ENCODE data around the gene OR2H2.

OR2H2 gene

DNA sequence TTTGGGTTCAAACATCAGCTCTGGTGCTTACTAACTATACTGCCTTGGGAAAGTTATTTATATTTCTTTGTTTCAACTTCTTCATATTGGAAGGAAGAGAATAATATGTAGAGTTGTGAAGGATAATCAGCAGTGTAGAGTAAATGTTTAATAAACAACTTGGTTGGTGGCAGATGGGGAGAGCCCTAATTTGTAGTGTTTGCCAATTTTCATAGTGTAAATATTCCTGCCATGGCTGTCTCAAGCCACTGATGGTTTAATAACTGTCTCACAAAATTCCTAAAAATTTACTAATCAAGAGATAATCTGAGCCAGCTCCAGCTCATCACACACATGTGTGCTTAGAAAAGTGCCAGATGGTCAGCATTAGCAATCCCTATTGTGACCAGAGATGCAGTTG is at the start of gene OR2H2:
TSS of gene OR2H2 (plus strand) at position 301 of the 400 bp plus-strand sequence. CDS start 2,824 bp downstream, outside the sequence.
- DNase-seq = no peak

DNA sequence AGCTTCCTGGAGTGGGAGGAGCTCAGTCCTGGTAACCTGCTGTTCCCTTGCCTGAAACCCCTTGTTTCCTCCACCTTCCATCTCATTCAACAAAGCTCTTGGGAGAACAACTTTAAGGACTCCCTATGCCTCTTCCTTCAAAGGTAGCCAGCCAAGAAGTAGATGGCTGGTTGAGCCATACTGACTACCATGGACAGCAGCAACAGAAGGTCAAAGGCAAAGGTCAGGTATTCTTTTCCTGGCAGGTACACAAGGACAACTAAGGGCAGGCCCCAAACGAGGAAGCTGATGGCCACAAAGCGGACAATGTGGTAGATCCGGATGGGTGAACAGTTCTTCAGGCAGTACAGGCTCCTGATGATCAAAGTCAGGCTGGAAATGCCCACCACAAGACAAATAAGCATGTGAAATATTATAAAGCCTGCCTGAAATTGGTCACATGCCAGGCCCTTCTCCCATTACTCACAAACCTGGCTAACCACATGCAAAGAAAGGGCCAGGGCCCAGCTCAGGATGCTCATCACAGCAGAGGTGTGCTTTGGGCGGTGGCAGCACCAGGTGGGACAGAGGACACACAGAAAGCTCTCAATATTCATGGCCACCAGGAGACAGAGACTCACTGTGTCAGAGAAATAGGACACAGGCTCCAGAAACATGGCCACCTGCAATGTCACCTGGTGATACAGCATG is 47.1 kb upstream of the OR2H2 start:
- no peak for DNase-seq

DNA sequence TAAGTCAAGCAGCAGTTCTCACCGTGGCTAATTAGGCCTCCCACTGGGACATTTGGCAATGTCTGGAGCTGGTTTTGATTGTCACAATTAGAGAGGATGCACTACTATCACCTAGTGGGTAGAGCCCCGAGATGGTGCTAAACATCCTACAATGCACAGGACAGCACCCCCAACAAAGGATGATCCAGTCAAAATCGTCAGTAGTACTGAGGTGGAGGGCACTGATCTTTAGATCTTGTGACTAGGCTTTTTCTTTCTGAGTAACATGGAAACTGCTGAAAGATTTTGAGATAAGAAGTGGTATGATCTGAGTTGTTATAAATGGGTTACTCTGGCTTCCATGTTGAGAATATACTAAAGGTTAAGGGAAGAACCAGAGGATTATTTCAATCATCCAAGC is 37.3 kb upstream of the OR2H2 start:
- DNase-seq = no peak

DNA sequence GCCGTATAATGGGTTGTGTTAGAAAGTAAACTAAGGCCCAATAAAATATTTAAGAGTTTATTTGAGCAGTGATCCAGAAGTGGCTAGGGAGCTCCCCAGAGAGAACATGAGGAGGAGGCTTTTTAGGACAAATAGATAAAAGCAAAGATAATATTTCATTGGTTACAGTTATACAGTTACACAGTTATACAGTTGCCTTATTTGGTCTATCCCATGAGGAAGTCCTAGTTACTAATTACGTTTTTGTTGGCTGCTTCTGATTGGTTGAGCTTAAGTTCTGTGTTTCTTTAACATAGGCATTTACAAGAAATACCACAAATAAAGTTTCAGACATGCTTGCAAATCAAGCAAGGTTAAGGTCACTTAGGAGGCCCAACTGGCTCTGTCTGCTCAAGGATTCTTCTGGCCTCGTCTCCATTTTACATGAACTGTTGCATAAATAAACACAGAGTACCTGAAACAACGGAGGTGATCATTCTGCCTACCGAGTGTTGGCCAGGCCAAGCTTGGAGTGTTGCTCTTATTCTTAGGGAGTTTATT is 32.3 kb upstream of the OR2H2 start:
- DNase-seq = no peak

DNA sequence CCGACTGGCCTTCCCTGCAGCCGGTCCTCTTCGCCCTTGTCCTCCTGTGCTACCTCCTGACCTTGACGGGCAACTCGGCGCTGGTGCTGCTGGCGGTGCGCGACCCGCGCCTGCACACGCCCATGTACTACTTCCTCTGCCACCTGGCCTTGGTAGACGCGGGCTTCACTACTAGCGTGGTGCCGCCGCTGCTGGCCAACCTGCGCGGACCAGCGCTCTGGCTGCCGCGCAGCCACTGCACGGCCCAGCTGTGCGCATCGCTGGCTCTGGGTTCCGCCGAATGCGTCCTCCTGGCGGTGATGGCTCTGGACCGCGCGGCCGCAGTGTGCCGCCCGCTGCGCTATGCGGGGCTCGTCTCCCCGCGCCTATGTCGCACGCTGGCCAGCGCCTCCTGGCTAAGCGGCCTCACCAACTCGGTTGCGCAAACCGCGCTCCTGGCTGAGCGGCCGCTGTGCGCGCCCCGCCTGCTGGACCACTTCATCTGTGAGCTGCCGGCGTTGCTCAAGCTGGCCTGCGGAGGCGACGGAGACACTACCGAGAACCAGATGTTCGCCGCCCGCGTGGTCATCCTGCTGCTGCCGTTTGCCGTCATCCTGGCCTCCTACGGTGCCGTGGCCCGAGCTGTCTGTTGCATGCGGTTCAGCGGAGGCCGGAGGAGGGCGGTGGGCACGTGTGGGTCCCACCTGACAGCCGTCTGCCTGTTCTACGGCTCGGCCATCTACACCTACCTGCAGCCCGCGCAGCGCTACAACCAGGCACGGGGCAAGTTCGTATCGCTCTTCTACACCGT is 31.5 kb upstream of the OR2H2 start:
- no peak for DNase-seq

DNA sequence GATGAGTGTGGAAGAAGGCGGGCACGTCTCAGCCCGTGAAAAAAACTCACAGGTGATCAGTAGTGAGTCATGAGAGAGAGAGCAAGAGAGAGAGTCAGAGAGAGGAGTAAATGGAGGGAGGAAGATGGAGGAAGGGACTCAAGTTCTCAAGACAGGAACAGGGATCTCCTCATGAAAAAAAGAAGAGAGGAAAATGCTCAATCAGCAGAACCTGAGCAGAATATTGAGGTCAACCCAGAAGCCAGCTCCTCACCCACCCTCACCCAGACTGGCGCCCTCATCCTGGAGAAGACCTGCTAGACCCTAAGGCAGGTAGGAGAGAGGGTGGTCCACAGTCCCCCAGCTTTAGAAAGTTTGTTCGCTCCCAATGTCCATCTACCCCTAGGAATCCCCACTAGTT is 30.2 kb upstream of the OR2H2 start:
- DNase-seq = no peak

DNA sequence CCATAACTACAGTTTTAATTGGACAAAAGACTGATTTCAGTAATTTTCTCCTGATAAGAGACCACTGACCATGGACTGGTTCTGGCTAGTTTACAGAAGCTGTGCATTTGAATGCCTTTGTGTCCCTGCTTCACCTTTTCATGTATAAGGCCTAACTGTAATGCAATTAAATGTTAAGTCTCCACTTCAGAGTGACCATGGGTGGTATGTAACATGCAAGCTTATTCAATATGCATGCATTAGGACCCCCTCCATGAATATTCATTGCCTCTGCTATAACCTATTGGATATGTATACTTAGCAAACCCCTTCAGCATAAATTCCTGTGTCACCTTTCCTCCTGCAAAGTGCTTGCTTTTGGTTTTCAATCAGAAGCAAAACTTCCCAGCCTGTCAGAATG is 27.6 kb upstream of the OR2H2 start:
- no peak for DNase-seq

DNA sequence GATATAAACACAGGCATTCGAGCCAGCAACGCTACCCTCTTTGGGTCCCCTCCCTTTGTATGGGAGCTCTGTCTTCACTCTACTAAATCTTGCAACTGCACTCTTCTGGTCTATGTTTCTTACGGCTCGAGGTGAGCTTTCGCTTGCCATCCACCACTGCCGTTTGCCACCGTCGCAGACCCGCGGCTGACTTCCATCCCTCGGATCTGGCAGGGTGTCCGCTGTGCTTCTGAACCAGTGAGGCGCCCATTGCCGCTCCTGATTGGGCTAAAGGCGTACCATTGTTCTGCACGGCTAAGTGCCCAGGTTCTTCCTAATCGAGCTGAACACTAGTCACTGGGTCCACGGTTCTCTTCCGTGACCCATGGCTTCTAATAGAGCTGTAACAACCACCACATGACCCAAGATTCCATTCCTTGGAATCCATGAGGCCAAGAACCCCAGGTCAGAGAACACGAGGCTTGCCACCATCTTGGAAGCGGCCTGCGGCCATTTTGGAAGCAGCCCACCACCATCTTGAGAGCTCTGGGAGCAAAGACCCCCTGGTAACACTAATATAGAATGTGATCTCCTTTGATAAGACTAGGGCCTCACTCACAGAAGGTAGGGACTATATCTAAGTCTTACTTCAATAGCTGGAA is 26.4 kb upstream of the OR2H2 start:
- no peak for DNase-seq

DNA sequence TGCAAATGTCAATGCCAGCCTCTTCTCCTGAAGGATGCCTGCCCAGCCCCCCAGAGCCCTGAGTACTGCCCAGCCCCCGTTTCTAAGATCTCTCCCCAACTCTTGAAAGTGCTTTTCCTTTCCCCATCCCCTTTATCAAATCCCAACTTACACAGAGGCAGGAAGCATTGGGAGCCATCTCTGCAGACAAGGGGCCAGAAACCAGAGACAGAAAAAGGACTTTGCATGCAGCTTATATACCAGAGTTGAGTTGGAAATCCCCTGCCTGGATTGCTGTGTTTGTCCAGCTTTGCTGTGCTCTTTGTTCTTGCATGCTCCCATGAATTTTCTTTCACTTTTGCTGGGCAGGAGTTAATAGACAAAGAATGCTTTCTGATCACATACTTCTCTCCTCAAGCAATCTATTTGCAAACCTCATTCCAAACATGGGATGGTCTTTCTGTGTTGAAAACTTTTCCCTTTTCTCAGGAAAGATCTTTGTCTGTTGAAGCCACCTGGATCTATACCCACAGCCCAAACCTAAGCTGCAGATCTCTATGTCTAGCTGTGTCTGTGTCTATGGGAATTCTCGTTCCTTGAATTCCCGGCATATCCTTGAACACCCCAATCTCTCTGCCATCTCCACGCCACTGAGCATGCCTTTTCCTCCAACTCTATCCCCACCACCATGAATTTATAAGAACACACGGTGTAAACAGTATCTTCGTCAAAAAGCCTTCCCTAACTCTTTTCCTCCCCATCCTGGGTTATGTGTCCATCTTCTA is 25.2 kb upstream of the OR2H2 start, which contains the start of gene UBD:
TSS of gene UBD (minus strand) at position 209 of the 764 bp plus-strand sequence. CDS start at position 178, 31 bp downstream.
- DNase-seq = no peak

DNA sequence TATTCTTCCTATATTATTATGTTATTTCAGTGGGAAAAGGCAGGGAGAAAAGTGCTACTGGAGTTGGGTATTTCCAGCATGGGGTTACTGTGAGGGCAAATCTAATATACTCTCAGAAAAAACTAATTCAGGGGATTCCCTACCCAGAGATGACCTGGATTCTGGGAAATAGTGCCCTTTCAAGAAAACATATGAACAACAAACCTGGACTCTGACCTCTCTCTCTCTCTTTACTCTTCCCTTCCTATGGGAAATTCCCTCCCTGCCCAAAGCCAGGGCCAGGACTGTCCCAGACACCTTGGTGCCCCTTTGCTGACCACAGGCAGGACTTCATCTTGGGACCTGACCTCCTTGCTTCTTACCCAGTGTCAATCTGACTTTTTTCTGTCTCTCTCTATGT is 23.8 kb upstream of the OR2H2 start:
- no peak for DNase-seq

DNA sequence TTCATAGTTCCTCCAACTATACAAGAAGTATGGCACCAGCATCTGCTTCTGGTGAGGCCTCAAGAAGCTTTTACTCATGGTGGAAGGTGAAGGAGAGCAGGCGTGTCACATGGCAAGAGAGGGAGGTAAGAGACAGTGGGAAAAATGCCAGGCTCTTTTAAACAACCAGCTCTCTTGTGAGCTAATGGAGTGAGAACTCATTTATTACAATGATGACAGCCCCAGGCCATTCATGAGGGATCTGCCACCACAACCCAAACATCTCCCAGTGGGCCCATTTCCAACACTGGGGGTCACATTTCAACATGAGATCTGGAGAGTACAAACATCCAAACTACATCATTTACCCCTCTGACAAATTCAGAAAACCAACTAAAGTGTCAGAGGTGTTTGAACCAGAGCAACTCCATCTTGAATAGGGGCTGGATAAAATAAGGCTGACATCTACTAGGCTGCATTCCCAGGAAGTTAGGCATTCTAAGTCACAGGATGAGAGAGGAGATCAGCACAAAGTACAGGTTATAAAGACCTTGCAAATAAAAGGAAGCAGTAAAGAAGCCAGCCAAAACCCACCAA is 23.2 kb upstream of the OR2H2 start:
- DNase-seq = no peak

DNA sequence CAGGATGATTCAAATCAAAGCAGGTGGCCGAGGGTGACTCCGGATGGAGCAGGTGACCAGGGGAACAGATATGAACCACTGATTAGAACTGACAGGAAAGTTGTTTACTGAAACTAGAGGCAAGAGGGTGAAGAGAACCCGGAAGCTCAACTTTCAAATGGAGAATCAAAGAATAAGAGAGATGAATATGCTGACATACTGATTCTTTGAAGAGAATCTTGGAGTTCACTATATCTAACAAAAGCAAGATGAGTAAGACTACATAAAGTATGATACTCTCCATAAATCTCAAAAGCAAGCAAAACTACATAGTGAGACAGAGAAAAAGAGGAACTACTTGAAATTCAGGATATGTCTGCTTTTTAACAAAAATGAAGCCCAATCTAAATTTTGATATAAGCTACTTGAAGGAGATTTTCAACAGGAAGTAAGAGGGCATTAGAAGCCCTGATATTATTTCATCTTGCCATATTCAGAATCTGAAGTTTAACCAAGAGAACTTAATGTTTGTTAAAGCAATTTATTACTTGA is 21.4 kb upstream of the OR2H2 start:
- DNase-seq = no peak

DNA sequence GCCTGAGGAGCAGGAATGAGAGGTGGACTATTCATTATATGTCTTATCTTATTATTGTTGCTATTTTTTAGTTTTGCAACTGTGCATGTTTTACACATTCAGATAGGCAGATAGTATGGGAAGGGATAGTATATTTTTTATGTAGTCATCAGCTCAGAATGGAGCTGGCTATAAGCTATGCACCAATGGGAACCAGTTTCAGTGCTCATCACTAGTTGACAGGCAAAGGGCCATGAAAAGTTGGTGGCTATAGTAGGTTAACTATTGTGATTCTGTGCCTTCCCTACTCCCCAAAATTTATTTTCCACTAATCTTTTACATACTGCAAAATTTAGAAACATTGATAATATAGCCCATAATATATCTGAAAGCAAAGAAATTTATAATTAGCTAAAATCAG is 20.0 kb upstream of the OR2H2 start:
- DNase-seq = no peak

DNA sequence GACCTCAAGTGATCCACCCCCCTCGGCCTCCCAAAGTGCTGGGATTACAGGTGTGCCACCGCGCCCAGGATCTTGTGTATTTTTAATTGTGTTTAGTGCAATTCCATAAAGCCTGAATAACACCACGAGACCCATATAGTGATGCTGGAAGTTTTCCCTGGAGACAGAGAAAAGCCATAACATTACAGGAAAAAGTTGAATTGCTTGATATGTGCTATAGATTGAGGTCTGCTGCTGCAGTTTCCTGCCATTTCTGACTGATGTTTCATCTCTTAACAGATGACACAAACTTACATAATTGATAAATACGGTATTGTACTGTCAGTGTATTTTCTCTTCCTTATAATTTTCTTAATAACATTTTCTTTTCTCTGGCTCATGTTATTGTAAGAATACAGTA is 18.1 kb upstream of the OR2H2 start:
- DNase-seq = no peak

DNA sequence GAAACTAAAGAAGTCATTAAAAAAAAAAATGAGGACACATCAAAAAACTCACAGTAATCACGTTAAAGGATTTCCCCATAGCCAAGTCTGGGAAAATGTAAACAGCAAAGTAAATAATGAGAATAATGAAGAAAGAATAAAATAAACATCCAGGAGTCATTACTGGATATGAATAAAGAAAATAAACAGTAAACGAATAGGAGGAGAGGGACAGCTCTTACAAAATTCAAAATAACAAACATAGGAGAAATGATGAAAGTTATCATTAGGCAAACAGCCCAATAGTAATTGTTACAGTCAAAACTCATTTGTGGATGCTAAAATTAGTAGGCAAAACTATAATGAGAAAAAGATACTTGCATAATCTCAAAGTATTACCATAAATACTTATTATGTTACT is 17.4 kb upstream of the OR2H2 start:
- DNase-seq = no peak

DNA sequence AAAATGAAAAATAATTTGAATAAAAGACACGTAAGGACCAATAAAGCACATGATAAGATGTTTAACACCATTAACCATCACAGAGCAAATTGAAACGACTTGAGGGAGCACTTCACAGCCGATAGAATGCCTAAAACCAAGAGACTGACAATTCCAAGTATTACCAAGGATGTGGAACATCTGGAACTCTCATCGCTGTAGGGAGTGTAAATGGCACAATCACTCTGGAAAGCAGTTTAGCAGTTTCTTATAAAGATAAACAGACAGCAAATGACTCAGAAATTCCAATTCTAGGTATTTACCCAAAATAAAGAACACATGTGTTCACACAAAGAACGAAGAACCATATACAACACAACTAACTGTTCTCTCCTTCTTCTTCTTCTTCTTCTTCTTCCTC is 16.9 kb upstream of the OR2H2 start:
- no peak for DNase-seq

DNA sequence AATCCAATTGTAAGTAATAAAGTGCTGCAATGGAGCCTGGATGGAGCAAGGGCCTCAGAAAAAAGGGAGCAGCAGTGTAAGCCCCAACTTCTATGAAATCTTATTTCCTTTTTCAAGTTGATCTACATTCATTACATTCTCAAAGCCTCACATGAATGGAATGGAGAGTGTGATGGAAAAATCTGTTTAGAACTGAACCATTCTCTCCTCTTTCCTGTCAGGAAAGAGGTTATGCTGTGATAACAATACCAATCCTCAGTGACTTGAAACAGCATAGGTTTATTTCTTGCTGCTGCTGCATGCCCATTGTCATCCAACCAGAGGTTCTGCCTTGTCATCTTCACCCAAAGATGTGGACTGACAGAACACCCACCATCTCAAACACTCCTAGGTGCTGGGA is 8.9 kb upstream of the OR2H2 start:
- no peak for DNase-seq

DNA sequence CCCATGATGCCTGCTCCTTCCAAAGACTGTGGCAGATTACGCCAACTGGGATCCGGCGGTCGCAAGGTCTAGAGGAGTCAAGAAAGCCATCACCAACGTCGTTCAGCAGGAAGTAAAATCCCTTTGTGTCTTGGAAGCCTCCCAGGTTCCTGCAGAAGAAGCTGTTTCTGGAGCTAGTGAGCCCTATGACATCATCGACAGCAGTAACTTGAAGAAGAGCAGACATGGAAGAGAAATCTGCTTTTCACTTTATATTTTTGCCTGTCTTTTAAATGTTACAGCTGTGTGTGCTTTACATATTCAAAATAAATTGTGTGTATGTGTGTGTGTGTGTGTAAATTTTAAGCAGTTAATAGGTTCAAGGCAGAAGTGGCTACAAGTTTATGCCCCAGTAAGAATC is 7.4 kb upstream of the OR2H2 start:
- DNase-seq = no peak

DNA sequence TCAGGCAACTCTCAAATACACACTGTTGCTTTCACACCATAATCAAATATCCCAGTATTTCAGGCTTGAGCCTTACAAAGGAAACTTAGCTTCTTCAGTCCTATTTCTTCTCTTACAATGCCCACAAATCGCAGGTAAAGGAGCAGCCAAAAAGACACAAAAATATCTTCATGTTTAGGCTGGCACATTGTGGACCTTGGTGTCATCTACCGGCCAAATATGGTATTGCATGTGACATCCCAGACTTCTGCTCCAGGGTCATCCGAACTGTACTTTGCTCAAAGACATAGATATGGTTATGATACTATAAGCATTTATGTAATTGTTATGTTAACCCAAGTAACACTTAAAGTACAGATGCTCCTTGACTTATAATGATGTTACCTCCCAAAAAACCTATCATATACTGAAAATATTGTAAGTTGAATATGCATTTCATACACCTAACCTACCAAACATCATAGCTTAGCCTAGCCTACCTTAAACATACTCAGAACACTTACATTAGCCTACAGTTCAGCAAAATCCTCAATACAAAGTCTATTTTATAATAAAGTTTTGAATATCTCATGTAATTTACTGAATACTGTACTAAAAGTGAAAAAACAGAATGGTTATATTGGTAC is 4.6 kb downstream of the OR2H2 start:
- no peak for DNase-seq

DNA sequence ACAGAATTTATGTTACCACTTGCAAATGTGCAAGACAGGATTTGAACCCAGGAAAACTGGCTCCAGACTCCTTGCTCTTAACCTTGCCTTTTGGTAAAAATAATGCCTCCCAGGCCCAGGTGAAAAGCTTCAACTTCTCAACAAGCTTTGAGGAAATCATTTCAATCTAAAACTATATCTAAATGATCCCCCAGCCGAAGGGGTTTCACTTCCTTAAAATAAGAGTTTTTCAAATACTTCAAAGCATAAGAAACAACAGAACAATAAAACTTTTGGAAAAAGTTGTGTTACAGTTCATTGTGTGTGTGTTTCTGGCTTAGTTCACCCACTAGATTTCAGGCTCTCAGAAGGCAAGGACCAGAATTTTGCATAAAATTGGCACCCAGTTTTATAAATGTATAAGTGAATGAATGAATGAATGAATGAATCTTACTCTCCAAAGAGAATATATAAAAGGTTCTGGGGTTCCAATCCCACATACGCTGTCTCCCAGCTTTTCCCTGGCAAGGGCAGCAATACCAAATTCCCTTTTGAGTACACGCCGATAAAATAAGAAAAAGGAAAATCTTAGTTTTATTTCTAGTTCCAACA is 5.4 kb downstream of the OR2H2 start:
- no peak for DNase-seq

DNA sequence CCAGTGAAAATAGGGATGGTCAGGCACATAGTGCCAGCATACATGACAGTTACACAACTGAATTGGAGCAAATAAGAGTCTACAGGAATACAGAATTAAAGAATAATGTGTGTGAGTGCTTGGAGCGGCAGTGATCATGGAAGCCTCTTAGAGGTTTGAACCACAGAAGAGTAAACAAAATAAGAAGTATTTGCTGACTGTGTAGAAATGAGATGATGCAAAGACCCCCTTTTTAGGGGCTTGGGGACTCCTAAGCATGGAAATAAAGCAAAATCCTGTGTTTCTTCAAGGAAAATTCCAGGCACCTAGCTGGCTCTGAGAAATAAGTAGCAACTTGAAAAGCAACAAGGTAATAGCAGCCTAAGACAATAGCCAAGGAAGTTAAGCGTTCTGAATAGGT is 6.8 kb downstream of the OR2H2 start:
- no peak for DNase-seq

All from NCI-H2107 (cell line).